HS-27A (cell line): Measurements from ENCODE around the gene INTS13.
"Not testable (repeated sequence)": the region's sequence is repeated elsewhere in the genome, so short reads cannot be mapped to it uniquely, and the experiment has no call there.

Source experiments
- DNase-seq: peaks from one replicate; pipeline ENCODE4 v3.0.0-alpha.2; 2012; ENCODE audit warnings: low read depth, missing footprints

Gene INTS13

GRCh38 chr12:26935636-26936378 lies 2.0 kb downstream of the INTS13 start:
- DNase-seq = no peak

- no peak for DNase-seq
Measured at GRCh38 chr12:26929590-26929989, 8.2 kb downstream of the INTS13 start.

GRCh38 chr12:26928661-26929060 lies 9.1 kb downstream of the INTS13 start:
- no peak for DNase-seq

- DNase-seq = no peak
Measured at GRCh38 chr12:26921886-26922285, 15.9 kb downstream of the INTS13 start.

DNA sequence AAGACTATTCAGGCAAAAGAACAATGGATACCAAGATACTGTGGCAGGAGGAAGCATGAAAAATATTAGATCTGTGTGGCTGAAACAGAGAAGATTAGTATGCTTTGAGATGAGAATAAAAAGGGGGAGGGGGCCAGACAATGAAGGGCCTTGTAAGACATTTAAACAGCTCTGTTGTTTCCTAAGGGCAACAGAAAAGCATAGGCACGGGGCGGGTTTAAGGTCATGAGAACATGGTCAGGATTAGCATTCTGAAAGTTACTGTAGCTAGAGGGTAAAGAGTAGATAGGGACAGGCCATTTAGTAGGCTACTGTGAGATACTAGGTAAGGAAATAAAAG lies 18.6 kb downstream of the INTS13 start:
- no peak for DNase-seq

DNA sequence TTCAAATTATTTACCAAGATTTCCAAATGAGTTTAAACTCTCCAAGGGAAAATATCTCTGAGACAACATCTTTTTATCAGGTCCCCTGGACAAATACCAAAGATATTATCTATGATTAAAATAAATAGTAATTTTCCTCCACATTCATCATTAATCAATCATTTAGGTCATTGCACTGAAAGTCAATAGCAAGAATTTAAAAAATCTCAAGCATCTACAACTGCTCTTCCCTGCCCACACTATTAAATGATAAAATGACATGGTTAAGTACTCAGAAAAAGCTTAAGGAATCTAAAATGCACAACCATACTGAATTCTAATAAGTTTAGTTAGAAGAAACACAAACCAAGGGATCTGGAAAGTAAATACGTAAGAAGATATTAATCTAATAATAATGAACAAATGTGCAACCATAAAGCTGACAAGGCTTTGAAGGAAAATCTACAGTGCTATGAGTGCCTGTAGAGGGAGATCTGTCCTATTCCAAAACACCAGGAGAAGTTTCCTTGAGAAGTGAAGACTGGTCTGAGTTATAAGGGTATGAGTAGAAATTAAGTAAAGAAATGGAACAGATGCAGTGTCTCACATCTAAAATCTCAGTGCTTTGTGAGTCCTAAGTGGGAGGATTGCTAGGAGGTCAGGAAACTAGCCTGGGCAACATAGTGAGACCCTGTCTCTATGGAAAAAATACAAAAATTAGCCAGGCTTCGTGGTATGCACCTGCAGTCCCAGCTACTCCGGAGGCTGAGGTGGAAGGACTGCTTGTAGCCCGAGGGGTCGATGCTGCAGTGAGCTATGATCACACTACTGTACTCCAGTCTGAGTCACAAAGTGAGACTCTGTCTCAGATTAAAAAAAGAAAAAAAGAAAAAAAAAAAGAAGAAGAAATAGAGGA lies 19.2 kb downstream of the INTS13 start:
- DNase-seq = no peak

- DNase-seq = no peak
Measured at GRCh38 chr12:26906704-26907103, 31.1 kb downstream of the INTS13 start.

GRCh38 chr12:26906024-26906423 lies 31.8 kb downstream of the INTS13 start:
- no peak for DNase-seq

DNA sequence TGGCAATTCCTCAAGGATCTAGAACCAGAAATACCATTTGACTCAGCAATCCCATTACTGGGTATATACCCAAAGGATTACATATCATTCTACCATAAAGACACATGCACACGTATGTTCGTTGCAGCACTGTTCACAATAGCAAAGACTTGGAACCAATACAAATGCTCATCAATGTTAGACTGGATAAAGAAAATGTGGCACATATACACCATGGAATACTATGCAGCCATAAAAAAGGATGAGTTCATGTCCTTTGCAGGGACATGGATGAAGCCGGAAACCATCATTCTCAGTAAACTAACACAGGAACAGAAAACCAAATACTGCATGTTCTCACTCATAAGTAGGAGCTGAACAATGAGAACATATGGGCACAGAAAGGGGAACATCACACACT lies 34.4 kb downstream of the INTS13 start:
- DNase-seq = not testable (repeated sequence)

GRCh38 chr12:26896913-26897312 lies 40.9 kb downstream of the INTS13 start:
- no peak for DNase-seq

DNA sequence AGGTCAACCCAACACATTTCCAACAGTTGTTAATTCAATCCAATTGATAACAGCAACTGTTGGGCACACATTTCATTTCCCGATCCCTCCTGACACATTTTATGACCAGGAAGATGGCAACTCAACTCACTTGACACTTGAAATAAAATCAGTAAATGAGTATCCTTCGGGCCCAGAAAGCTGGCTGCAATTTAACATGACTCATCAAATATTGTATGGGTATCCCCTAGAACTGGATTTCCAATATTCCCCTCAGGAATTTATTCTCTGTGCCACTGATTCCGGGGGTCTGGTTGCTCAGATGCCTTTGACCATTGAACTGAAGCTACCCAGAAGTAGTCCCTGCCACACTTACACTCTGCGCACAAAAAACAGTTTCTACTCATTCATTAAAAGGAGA lies 42.1 kb downstream of the INTS13 start:
- no peak for DNase-seq

DNA sequence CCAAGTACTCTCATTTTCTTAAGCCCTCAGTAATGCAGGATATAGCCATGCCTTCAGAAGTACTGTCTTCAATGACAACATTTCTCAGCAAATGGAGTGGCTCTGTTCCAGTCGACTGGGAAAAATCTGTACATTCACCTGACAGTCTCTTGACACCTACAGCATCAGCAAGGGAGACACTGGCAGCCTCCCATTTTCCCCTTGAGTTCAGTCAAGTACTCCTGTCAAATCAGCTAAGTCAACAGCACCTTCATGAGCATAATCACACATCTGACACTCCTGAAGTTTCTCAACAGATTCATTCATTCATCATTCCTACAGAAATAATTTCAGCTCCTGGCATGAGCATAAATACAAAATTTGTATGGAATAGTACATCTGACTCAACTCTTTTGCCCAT lies 46.1 kb downstream of the INTS13 start:
- DNase-seq = no peak

DNA sequence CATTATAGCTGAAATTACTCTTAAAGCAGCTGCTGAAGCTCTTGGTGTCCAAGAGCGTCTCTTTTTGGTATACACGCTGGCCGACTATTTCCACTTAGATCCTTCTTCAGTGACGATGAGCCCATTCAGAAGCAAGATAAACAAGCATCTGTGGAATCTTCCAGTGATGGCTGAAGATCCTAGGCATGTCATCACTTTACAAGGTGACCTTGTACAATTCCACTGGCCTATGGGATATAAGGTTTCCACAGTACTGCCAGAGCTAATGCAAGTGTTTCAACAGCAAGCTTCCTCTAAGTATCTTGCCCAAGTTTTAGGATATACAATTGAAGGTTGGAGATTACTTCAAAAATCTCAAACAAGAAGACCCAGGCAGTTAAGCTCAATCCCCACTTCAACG lies 47.0 kb downstream of the INTS13 start:
- DNase-seq = no peak

GRCh38 chr12:26884765-26885576 lies 52.8 kb downstream of the INTS13 start:
- peak; percentile 59 for DNase-seq

DNA sequence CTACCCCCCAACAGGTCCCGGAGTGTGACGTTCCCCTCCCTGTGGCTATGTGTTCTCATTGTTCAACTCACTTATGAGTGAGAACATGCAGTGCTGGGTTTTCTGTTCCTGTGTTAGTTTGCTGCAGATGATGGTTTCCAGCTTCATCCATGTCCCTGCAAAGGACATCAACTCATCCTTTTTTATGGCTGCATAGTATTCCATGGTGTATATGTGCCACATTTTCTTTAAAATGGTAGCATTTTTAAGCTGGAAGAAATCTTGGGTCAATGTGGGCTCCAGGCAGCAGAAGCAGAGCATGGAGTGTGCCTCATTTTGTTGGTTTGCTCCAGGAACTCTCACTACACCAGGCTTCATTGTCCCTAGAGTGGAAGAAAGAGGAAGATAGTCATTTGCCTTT lies 57.2 kb downstream of the INTS13 start:
- no peak for DNase-seq

GRCh38 chr12:26878661-26879119 lies 59.1 kb downstream of the INTS13 start:
- no peak for DNase-seq

DNA sequence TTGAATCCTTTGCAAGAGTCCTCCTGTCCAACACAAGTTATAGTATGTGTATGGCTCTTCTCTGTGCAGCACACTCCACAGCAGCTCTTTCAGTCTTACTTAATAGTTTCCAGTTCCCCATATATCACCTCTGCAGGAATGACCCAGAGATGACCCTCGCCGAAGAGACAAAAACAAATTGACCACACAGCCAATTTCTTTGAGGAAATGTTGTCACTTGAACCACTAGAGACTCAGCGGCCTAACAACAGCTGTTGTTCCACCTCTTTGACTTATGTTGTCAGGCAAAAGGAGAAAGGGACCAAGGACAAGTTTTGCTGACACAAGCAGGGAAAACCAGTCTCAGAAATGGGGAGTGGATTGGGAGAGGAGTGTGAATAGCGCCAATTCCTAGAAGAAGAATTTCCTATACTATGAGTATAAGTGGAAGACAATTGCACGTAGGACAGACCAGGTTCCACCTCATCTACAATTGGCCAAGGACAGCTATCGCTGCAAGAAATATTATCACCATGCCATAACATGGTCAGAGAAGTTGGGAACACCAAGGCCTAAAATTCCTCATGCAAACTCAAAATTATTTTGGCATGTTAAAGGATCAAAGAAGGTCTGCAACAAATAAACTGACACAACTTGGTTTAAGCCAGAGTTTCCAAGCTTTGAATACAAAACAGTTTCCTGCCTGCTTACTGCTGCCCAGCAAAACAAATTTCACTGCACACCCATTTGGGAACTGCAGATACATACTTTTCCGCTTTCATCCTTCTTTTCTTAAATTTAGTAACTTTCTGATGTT lies 63.1 kb downstream of the INTS13 start:
- no peak for DNase-seq

GRCh38 chr12:26872625-26873024 lies 65.2 kb downstream of the INTS13 start:
- no peak for DNase-seq

DNA sequence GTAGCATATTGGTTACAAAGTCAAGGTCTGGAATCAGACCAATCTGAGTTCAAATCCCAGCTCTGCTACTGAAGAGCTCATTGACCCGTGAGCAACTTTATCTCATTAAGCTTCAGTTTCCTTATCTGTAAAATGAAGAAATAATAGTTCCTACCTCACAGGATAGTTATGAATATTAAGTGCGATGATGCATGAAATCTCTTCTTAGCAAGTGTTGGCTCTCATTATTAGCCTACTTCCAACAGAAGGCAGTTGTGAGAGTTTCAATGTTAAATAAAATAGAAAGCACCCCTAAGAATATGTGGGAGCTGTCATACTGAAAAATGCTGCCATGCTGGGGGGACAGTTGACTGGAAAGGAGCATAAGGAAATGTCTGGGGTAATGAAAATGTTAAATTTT lies 65.8 kb downstream of the INTS13 start:
- no peak for DNase-seq

DNA sequence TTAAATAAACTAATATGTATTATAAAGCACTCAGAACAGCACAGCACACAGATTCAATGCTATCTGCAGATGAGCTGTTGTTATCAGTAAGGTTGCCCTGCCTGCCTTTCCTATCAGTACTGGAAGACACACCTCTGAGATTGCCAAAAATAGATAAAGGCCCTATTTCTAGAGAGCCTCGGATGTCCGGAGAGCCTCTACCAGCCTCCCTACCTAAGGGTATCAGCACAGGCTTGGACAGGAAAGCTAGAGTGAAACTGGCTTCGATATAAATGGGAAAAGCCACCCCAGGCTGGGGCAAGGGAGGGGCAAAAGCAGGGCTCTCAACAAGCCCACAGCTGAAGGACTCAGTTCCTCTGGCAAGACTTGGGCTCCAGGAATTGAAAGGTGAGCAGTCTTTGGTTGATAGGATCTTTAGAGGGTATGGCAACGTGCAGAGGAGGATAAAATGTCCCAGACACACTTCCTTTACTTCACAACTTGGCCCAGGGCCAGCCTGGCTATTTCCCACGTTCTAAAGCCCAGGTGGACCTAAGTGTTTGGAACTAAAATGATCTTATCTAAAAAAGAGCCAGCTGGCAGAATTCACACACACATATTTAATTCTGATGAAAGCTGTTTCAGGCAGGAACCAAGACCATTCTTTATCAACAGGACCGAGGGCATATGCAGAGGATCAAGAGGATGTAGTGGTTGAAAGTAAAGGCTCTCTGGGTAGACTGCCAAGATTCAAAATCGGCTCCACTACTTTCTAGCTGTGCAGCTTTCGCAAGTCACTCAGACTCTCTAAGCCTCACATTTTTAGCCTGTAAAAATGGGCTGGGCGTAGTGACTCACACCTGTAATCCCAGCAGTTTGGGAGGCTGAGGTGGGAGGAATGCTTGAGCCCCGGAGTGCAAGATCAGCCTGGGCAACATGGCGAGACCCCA lies 67.0 kb downstream of the INTS13 start:
- DNase-seq = no peak
